ENCODE data around the gene STK32C. TPM values are rescaled to one million over a fixed set of nuclear protein-coding genes. Genes with fewer than 3 reads are reported as not detected.

The STK32C gene
- total and polyA plus RNA-seq, 10 of the 15 experiments (the other 5 are each of a cell fraction or from before 2014, with no cell fraction given) = 1.5 to 18.1 (median 6.4) TPM

GRCh38 chr10:132270256-132270655 is 37.5 kb downstream of the STK32C start:
- no peak for FAIRE-seq
- in situ Hi-C loops (cut with MboI) = no loop called here
- no TSS peak for BruUV-seq (replicated peaks)

More at GRCh38 chr10:132270256-132270655, 37.5 kb downstream of the STK32C start:
- Histone ChIP-seq H3K9ac (ENCODE audit: control insufficient read depth, insufficient read depth, low read length) (no peak overlapping the region), H3K27ac (ENCODE audit: control insufficient read depth, insufficient read depth) (no peak overlapping the region), H3K4me2 (ENCODE audit: control insufficient read depth, insufficient read depth) (no peak overlapping the region), H4K20me1 (ENCODE audit: control insufficient read depth, insufficient read depth) (no peaks in the 10 kb centered on the region), H3K4me1 (ENCODE audit: control insufficient read depth, insufficient read depth, low read length) (no peaks in the 10 kb centered on the region), H3K4me3 (no peak overlapping the region), H3K79me2 (ENCODE audit: control insufficient read depth, insufficient read depth, low read length) (no peaks in the 10 kb centered on the region), H2AFZ (ENCODE audit: control insufficient read depth, low read depth, low read length) (no peak overlapping the region), H3K9me3 (replicated peaks; ENCODE audit: control insufficient read depth, insufficient read depth, low read length) (no peaks in the 10 kb centered on the region), H3K27me3 (replicated peaks in 1 of 2; ENCODE audit: control insufficient read depth in 2 of 2, insufficient read depth in 2 of 2, low read length in 1 of 2) (no peaks in the 10 kb centered on the region), H3K36me3 (ENCODE audit: control insufficient read depth in 2 of 2, insufficient read depth in 2 of 2, low read length in 1 of 2) (no peaks in the 10 kb centered on the region; a peak in 1 of 4 replicates)
- POLR2A ChIA-PET = no interaction called here
- CTCF ChIA-PET = no interaction called here
- 51% methylated on average over 11 of the region's 11 CpGs for WGBS (ENCODE audit: insufficient coverage, insufficient replicate concordance, low lambda C conversion rate, missing lambda C conversion rate)
- no peak for DNase-seq (ENCODE audit: low read depth, low spot score)
- SMC1A ChIA-PET (ENCODE audit: uncharacterized antibody, unreplicated experiment) = no interaction called here
- intact Hi-C loops (cut with micrococcal nuclease; ENCODE audit: unreplicated experiment) = no loop called here
- TF ChIP-seq BHLHE40 (IDR thresholded peaks at IDR 0.05; ENCODE audit: borderline replicate concordance in 1 of 2, low read depth in 2 of 2, low read length in 1 of 2) (no peak), E2F4 (IDR thresholded peaks at IDR 0.05; ENCODE audit: low read depth, low read length) (no peak), MEF2B (IDR thresholded peaks at IDR 0.05; ENCODE audit: partially characterized antibody, poor library complexity, severe bottlenecking) (no peak), EZH2 (IDR thresholded peaks at IDR 0.05; ENCODE audit: borderline replicate concordance, control insufficient read depth, low read depth, low read length) (no peak), MYB (IDR thresholded peaks at IDR 0.05; ENCODE audit: borderline replicate concordance, low read depth, low read length) (no peak), SUZ12 (IDR thresholded peaks at IDR 0.05; ENCODE audit: unreplicated experiment) (no peak), GATAD2B (conservative IDR thresholded peaks at IDR 0.05; ENCODE audit: low read depth) (no peak), YY1 (IDR thresholded peaks at IDR 0.05; ENCODE audit: low read depth, low read length) (no peak), HDGF (IDR thresholded peaks at IDR 0.05) (no peak), ATF7 (IDR thresholded peaks at IDR 0.05; ENCODE audit: low read depth) (no peak), KDM1A (IDR thresholded peaks at IDR 0.05; ENCODE audit: borderline replicate concordance) (no peak), STAT1 (conservative IDR thresholded peaks at IDR 0.05) (no peak), IRF4 (IDR thresholded peaks at IDR 0.05; ENCODE audit: low read depth, low read length) (no peak), RAD21 (IDR thresholded peaks at IDR 0.05; ENCODE audit: insufficient read depth, low read depth, low read length) (no peak), HDAC2 (IDR thresholded peaks at IDR 0.05) (no peak), ZNF217 (IDR thresholded peaks at IDR 0.05) (no peak), TAF1 (IDR thresholded peaks at IDR 0.05; ENCODE audit: borderline replicate concordance, low read depth, low read length) (no peak)
- TF ChIP-seq, protein P1, sequence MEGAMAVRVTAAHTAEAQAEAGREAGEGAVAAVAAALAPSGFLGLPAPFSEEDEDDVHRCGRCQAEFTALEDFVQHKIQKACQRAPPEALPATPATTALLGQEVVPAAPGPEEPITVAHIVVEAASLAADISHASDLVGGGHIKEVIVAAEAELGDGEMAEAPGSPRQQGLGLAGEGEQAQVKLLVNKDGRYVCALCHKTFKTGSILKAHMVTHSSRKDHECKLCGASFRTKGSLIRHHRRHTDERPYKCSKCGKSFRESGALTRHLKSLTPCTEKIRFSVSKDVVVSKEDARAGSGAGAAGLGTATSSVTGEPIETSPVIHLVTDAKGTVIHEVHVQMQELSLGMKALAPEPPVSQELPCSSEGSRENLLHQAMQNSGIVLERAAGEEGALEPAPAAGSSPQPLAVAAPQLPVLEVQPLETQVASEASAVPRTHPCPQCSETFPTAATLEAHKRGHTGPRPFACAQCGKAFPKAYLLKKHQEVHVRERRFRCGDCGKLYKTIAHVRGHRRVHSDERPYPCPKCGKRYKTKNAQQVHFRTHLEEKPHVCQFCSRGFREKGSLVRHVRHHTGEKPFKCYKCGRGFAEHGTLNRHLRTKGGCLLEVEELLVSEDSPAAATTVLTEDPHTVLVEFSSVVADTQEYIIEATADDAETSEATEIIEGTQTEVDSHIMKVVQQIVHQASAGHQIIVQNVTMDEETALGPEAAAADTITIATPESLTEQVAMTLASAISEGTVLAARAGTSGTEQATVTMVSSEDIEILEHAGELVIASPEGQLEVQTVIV (IDR thresholded peaks at IDR 0.05; ENCODE audit: borderline replicate concordance, partially characterized antibody) = no peak
- TF ChIP-seq, protein P2, sequence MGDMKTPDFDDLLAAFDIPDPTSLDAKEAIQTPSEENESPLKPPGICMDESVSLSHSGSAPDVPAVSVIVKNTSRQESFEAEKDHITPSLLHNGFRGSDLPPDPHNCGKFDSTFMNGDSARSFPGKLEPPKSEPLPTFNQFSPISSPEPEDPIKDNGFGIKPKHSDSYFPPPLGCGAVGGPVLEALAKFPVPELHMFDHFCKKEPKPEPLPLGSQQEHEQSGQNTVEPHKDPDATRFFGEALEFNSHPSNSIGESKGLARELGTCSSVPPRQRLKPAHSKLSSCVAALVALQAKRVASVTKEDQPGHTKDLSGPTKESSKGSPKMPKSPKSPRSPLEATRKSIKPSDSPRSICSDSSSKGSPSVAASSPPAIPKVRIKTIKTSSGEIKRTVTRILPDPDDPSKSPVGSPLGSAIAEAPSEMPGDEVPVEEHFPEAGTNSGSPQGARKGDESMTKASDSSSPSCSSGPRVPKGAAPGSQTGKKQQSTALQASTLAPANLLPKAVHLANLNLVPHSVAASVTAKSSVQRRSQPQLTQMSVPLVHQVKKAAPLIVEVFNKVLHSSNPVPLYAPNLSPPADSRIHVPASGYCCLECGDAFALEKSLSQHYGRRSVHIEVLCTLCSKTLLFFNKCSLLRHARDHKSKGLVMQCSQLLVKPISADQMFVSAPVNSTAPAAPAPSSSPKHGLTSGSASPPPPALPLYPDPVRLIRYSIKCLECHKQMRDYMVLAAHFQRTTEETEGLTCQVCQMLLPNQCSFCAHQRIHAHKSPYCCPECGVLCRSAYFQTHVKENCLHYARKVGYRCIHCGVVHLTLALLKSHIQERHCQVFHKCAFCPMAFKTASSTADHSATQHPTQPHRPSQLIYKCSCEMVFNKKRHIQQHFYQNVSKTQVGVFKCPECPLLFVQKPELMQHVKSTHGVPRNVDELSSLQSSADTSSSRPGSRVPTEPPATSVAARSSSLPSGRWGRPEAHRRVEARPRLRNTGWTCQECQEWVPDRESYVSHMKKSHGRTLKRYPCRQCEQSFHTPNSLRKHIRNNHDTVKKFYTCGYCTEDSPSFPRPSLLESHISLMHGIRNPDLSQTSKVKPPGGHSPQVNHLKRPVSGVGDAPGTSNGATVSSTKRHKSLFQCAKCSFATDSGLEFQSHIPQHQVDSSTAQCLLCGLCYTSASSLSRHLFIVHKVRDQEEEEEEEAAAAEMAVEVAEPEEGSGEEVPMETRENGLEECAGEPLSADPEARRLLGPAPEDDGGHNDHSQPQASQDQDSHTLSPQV (IDR thresholded peaks at IDR 0.05) = no peak
- ATAC-seq = no peak
- RAD21 ChIA-PET (ENCODE audit: unreplicated experiment) = no interaction called here

All from GM12878 (cell line).